ENCODE results near the gene PGAP6. TPM values are rescaled to one million over a fixed set of nuclear protein-coding genes. Genes with fewer than 3 reads are reported as not detected.

The PGAP6 gene
- total RNA-seq, 3 donors from 2014 or later: 77.3 to 134 (median 95.7) TPM

DNA sequence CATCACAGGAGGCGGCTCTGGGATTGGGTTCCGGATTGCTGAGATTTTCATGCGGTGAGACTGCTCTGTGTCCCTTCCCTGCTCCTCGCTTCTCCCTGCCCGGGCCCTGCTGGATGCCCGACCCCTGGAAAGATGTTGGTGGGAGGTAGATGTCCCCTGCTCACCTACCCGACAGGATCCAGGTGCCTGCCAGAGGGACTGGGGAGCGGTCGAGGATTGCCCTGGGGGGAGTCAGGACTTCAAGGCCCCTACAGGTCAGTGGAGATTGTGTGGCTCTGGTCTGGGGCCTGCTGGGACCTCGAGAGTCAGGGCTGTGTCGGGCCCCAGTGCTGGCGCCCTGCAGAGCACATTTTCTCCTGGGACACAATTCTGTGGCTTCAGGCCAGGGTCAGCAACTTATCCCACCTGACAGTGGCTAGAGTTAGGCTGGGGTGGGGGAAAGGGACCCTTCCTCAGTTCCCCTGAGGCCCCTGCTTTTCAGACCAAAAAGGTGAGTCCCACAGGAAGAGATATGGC lies 23.3 kb upstream of the PGAP6 start:
- ATAC-seq: no peak
- Histone ChIP-seq H3K4me3 (no peak overlapping the region), H3K4me1 (ENCODE audit: low read depth) (peaks cover 5% of the 10 kb centered on the region), H3K9me3 (no peaks in the 10 kb centered on the region), H3K36me3 (ENCODE audit: low read depth) (no peaks in the 10 kb centered on the region)
- no peak for DNase-seq
- intact Hi-C loops (cut with DNase I, micrococcal nuclease): no loop called here
- TF ChIP-seq, protein P1, sequence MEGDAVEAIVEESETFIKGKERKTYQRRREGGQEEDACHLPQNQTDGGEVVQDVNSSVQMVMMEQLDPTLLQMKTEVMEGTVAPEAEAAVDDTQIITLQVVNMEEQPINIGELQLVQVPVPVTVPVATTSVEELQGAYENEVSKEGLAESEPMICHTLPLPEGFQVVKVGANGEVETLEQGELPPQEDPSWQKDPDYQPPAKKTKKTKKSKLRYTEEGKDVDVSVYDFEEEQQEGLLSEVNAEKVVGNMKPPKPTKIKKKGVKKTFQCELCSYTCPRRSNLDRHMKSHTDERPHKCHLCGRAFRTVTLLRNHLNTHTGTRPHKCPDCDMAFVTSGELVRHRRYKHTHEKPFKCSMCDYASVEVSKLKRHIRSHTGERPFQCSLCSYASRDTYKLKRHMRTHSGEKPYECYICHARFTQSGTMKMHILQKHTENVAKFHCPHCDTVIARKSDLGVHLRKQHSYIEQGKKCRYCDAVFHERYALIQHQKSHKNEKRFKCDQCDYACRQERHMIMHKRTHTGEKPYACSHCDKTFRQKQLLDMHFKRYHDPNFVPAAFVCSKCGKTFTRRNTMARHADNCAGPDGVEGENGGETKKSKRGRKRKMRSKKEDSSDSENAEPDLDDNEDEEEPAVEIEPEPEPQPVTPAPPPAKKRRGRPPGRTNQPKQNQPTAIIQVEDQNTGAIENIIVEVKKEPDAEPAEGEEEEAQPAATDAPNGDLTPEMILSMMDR (IDR thresholded peaks at IDR 0.05): no peak

DNA sequence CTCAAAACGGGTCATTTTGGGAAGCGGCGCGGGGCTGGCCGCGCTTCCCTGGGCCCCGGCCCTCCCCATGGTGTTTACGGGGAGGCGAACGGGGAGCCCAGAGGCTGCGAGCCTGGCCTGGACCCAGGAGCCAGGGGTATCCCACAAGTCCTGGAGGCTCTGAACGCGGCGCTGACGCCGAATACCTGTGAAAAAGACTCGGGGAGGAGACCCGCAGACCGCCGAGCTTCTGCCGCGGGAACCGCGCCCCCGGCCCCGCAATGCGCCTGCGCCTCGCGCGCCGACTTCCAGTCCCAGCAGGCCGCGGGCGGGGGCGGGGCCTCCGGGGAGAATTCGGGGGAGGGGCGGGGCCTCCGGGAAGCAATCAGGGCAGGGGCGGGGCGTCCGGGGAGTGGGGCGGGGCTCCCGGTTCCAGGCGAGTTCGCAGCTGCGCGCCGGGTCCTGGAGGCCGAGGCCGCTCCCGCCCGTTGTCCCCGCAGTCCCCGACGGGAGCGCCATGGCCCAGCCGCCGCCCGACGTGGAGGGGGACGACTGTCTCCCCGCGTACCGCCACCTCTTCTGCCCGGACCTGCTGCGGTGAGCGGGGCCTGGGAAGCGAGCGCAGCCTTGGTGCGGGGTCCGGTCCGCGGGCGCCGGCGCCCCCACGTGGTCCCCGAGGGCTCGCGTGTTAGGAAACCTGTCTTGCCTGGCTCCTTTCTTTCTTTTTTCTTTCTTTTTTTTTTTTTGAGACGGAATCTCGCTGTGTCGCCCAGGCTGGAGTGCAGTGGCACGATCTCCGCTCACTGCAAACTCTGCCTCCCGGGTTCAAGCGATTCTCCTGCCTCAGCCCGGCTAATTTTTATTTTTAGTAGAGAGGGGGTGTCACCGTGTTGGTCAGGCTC lies 19.9 kb upstream of the PGAP6 start, which contains the start of gene DECR2:
Gene DECR2, plus strand, starts transcription at position 418 of the 881 bp plus-strand sequence. Its CDS starts 79 bp downstream, at position 497.
- Histone ChIP-seq H3K4me3 (peak within 1 kb of the TSS; percentile 41), H3K9me3 (no peaks in the 10 kb centered on the region), H3K36me3 (ENCODE audit: low read depth) (no peaks in the 10 kb centered on the region), H3K4me1 (ENCODE audit: low read depth) (peaks cover 5% of the 10 kb centered on the region)
- ATAC-seq (peak; percentile 94), DNase-seq (peak; percentile 97 to 99 (median 99))
- intact Hi-C loops (cut with DNase I, micrococcal nuclease): no loop called here
- TF ChIP-seq, protein P1 (IDR thresholded peaks at IDR 0.05): no peak

DNA sequence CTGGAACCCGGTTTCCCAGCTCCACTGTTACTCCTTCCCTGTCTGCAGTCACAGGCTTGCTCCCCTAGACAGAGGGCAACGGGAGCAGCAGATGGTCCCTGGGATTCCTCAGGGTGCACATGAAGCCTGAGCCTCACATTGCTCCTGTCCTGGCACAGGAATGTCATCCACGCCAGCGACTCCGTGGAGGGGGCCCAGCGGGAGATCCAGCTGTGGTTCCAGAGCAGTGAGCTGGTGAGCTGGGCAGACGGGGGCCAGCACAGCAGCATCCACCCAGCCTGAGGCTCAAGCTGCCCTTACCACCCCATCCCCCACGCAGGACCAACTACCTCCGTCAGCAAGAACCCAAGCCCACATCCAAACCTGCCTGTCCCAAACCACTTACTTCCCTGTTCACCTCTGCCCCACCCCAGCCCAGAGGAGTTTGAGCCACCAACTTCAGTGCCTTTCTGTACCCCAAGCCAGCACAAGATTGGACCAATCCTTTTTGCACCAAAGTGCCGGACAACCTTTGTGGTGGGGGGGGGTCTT lies 18.3 kb upstream of the PGAP6 start:
- TF ChIP-seq, protein P1 (IDR thresholded peaks at IDR 0.05): no peak
- DNase-seq (peak in 1 of 3 donors; percentile 38), ATAC-seq (no peak)
- Histone ChIP-seq H3K4me1 (ENCODE audit: low read depth) (peaks cover 10% of the 10 kb centered on the region), H3K9me3 (no peaks in the 10 kb centered on the region), H3K4me3 (no peak overlapping the region), H3K36me3 (ENCODE audit: low read depth) (no peaks in the 10 kb centered on the region)
- intact Hi-C loops (cut with DNase I, micrococcal nuclease): no loop called here

DNA sequence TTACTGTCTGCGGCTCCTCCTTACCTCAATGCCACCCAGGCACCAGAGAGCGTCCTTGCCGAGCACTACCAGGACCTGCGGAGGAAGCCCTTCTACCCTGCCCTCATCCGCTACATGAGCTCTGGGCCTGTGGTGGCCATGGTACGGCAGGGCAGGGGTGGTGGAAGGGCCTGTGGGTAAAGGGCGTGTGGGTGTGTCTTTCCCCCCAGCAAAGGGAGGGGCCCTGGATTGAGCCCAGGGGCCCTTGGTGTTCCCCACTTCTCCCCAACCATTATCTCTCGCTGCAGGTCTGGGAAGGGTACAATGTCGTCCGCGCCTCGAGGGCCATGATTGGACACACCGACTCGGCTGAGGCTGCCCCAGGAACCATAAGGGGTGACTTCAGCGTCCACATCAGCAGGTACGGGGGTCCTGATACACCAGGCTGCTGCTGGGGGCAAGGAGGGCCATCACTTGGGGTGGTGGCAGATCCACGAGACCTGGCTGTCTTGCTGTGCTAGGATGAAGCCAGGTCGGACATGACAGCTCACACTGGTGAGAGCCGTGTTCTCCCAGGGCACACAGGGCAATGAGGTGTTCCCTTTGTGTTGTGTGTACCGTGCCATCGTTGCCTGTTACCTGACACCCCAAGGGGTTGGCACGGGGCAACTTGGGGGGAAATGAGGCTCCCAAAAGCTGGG lies 17.7 kb upstream of the PGAP6 start:
- intact Hi-C loops (cut with DNase I, micrococcal nuclease): no loop called here
- DNase-seq (no peak), ATAC-seq (no peak)
- H3K4me1 ChIP-seq (ENCODE audit: low read depth): peaks cover 10% of the 10 kb centered on the region
- no peak overlapping the region for H3K4me3 ChIP-seq
- H3K36me3 ChIP-seq (ENCODE audit: low read depth): no peaks in the 10 kb centered on the region
- TF ChIP-seq, protein P1 (IDR thresholded peaks at IDR 0.05): no peak
- no peaks in the 10 kb centered on the region for H3K9me3 ChIP-seq

DNA sequence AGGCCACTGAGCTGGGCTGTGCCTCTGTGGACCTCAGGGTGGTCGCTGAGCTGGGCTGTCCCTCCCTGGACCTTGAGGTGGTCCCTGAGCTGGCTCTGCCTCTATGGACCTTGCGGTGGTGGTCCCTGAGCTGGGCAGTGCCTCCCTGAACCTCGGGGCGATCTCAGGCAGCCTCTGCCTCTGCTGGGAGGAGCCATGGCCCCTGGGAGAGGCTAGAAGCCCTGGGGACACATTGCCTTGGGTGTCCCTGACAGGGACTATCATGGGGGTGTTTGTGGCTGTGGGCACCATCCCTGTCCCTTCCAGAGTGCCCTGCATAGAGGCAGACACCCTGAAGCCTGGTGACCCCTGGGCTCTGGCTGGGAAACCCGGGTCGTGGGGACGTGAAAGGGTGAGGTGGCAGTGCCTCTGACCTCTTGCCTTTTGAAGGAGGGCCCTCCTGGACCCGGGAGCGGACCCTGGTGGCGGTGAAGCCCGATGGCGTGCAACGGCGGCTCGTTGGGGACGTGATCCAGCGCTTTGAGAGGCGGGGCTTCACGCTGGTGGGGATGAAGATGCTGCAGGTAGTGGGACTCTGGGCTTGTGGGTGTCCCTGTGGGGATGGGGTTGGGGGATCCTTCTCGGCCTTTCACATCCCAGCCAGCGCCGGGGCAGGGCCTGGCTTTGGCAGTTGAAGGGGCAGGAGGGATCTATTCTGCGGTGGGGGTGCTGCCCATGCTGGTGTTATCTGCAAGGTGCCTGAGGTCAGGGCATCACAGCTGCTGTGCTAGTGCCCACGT lies 17.0 kb upstream of the PGAP6 start:
- no peaks in the 10 kb centered on the region for H3K9me3 ChIP-seq
- H3K36me3 ChIP-seq (ENCODE audit: low read depth): no peaks in the 10 kb centered on the region
- intact Hi-C loops (cut with DNase I, micrococcal nuclease): no loop called here
- DNase-seq: peak in 1 of 3 donors; percentile 51
- TF ChIP-seq, protein P1 (IDR thresholded peaks at IDR 0.05): no peak
- H3K4me3 ChIP-seq: no peak overlapping the region
- no peak for ATAC-seq
- H3K4me1 ChIP-seq (ENCODE audit: low read depth): peaks cover 10% of the 10 kb centered on the region
